Body of pancreas (tissue), 4 donors: Measurements from ENCODE around the gene TNFRSF8. TPM values are rescaled to one million over a fixed set of nuclear protein-coding genes. Genes with fewer than 3 reads are reported as not detected.

Experiments used
- ATAC-seq: fragments of 150-250 bp; one replicate; pipeline ENCODE4 v1.9.1; 2016
- DNase-seq, 4 donors: peaks; one replicate each; pipeline ENCODE4 v3.0.0-alpha.2; 2019
- H3K27ac ChIP-seq, 4 donors: fragments of 200-600 bp; sonication (generic); 1 replicate in 3 of 4; 2 replicates in 1 of 4; pipeline versions ENCODE4 v1.5.1 to v1.6.1; 2016 to 2019; ENCODE audit warnings: mild to moderate bottlenecking in 1 of 4, mixed read lengths in 1 of 4, moderate library complexity in 1 of 4
- H3K27me3 ChIP-seq, 2 donors: fragments of 200-600 bp; sonication (generic); one replicate each; pipeline ENCODE4 v1.6.0; 2016; ENCODE audit warnings: mild to moderate bottlenecking in 1 of 2
- H3K36me3 ChIP-seq, 2 donors: fragments of 200-600 bp; sonication (generic); replicated peaks in 1 of 2; 2 replicates each; pipeline ENCODE4 v1.5.1; 2016; ENCODE audit warnings: low read depth in 2 of 2; ENCODE audit not compliant: insufficient read depth in 1 of 2
- H3K4me1 ChIP-seq: fragments of 200-600 bp; sonication (generic); one replicate; pipeline ENCODE4 v1.6.0; 2016
- H3K4me3 ChIP-seq, 2 donors: fragments of 200-600 bp; sonication (generic); 1 replicate in 1 of 2; 2 replicates in 1 of 2; pipeline ENCODE4 v1.5.1; 2016 to 2019
- H3K9me3 ChIP-seq, 3 donors: fragments of 200-600 bp; sonication (generic); 1 replicate in 2 of 3; 2 replicates in 1 of 3; pipeline ENCODE4 v1.5.1; 2016
- CTCF ChIP-seq, 7 experiments: fragments of 450-650 bp in 4 of 7; fragments of 200-600 bp in 3 of 7; sonication (generic) in 3 of 7; IDR thresholded peaks; one replicate each; pipeline ENCODE4 v1.5.1; 2016 to 2019; ENCODE audit warnings: antibody characterized with exemption in 7 of 7
- POLR2A ChIP-seq, 3 donors: fragments of 450-650 bp; IDR thresholded peaks; one replicate each; pipeline ENCODE4 v1.6.1; 2016; ENCODE audit warnings: antibody characterized with exemption in 3 of 3, mild to moderate bottlenecking in 2 of 3
- WGBS, 2 donors: methylation state at CpG; one replicate each; pipeline ENCODE4 v1.1.5; 2017; 5-methylcytosine and 5-hydroxymethylcytosine counted together
- intact Hi-C: fragments of 100-400 bp; cut with DNase I; formaldehyde crosslinking; loops from one replicate; pipeline ENCODE4 v1.15.1; 2023
- total RNA-seq, 2 donors: library from RNA; depleted of rRNA; stranded (reverse); fragments of >200 nt; gene quantifications; one replicate each; pipeline ENCODE4 v1.1.0, GENCODE V29; 2016

Gene TNFRSF8
- total RNA-seq, 2 donors from 2014 or later: not detected

DNA sequence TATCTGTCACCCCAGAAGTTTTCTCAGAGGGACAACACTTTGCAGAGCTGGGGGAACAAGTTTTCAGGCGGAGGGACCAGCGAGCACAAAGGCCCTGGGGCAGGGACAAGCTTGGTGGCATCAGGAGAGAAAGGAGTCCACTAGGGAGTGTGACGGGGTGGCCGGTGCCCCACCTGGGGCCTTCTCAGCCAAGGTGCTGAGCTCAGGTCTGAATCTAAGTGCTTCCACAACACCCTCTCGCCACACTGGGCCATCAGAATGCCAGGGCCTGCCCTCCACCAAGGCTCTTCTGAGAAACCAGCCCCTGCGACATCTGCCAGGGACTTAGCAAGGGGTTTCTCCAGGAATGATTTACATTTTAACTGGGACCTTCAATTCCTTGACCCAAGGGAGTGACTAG lies 7.8 kb upstream of the TNFRSF8 start:
- no peak for TF ChIP-seq CTCF (IDR thresholded peaks at IDR 0.05)
- no peak for TF ChIP-seq POLR2A (IDR thresholded peaks at IDR 0.05)
- H3K9me3 ChIP-seq: no peaks in the 10 kb centered on the region
- no peak for DNase-seq
- H3K36me3 ChIP-seq: no peaks in the 10 kb centered on the region
- H3K27ac ChIP-seq: no peak overlapping the region
- H3K27me3 ChIP-seq: no peaks in the 10 kb centered on the region
- no peak overlapping the region for H3K4me3 ChIP-seq
- intact Hi-C loops: no loop called here
- 86 to 95% methylated on average over 5 to 6 of the region's 6 CpGs for WGBS, 2 donors
- no peak for ATAC-seq
- no peaks in the 10 kb centered on the region for H3K4me1 ChIP-seq

DNA sequence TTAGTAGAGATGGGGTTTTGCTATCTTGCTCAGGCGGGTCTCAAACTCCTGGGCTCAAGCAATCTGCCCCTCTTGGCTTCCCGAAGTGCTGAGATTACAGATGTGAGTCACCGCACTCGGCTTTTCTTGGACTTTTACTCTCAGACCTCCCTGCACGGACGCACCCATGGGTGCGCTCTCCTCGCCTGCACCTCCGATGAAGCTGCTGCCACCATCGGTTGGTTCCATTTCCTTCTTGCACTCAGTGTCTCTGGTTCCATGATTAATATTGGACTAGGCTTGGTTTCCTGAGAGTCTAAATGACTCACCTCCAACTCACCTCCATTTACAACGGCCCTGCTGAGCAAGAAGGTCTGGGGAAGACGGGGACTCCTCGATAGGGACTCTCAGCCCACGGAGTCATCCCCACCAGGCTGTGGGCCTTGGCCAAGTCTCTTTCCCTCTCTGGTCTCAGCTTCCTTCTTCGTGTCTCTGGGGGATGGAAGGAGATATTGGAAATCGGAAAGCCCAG lies 6.7 kb upstream of the TNFRSF8 start:
- no peaks in the 10 kb centered on the region for H3K27me3 ChIP-seq
- ATAC-seq: no peak
- TF ChIP-seq POLR2A (IDR thresholded peaks at IDR 0.05) (no peak), CTCF (IDR thresholded peaks at IDR 0.05) (no peak)

GRCh38 chr1:12057382-12057781 lies 5.7 kb upstream of the TNFRSF8 start:
- intact Hi-C loops: no loop called here
- ATAC-seq: no peak
- Histone ChIP-seq H3K4me3 (no peak overlapping the region), H3K36me3 (no peaks in the 10 kb centered on the region), H3K27ac (no peak overlapping the region), H3K9me3 (no peaks in the 10 kb centered on the region), H3K4me1 (no peaks in the 10 kb centered on the region), H3K27me3 (no peaks in the 10 kb centered on the region)
- DNase-seq: no peak
- TF ChIP-seq CTCF (IDR thresholded peaks at IDR 0.05) (no peak), POLR2A (IDR thresholded peaks at IDR 0.05) (no peak)

More for the DNA sequence above, 6.7 kb upstream of the TNFRSF8 start:
- WGBS, 2 donors: 81 to 85% methylated on average over 16 of the region's 16 CpGs
- H3K4me1 ChIP-seq: no peaks in the 10 kb centered on the region
- intact Hi-C loops: no loop called here
- no peaks in the 10 kb centered on the region for H3K36me3 ChIP-seq
- no peak overlapping the region for H3K4me3 ChIP-seq
- no peak overlapping the region for H3K27ac ChIP-seq
- no peak for DNase-seq
- H3K9me3 ChIP-seq: no peaks in the 10 kb centered on the region

DNA sequence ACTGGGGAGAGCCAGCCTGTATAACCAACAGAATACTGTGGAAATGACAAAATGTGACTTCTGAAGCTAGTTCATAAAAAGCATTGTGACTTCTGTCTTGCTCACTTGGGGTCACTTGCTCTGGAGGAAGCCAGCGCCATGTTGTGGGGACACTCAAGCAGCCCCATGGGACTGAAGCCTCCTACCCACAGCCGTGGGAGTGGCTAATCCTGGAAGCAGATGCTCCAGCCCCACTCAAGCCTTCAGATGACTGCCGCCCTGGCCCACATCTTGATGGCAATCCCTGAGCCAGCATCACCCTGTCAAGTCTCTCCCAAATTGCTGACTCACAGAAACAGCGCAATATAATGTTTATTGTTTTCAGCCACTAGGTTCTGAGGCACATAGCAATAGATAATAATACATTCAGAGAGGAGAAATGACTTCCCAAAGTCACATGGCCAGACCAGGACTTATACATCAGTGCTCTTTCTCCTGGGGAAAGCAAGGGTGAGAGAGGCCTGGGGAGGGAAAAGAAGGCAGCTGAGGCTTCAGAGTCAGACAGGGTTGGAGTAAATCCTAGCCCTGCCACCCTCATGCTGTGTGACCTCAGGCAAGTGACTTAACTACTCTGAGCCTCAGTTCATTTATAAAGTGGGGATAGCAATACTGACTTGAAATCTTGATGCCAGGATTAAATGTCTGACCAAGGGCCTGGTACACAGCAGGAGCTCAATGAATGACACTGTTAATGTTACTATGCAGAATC lies 5.0 kb upstream of the TNFRSF8 start:
- WGBS, 2 donors: 83 to 86% methylated on average over 3 to 4 of the region's 4 CpGs

More for the DNA sequence above, 5.0 kb upstream of the TNFRSF8 start:
- H3K4me3 ChIP-seq: no peak overlapping the region
- TF ChIP-seq CTCF (IDR thresholded peaks at IDR 0.05): no peak
- TF ChIP-seq POLR2A (IDR thresholded peaks at IDR 0.05): no peak
- no peak for ATAC-seq
- no peaks in the 10 kb centered on the region for H3K36me3 ChIP-seq
- DNase-seq: no peak
- intact Hi-C loops: no loop called here
- H3K27ac ChIP-seq: no peak overlapping the region
- no peaks in the 10 kb centered on the region for H3K9me3 ChIP-seq
- H3K27me3 ChIP-seq: no peaks in the 10 kb centered on the region
- no peaks in the 10 kb centered on the region for H3K4me1 ChIP-seq
